ENCODE results near the gene ARSG. TPM values are rescaled to one million over a fixed set of nuclear protein-coding genes. Genes with fewer than 3 reads are reported as not detected.

The ARSG gene
- total and polyA plus RNA-seq, 2 of the 13 experiments (the other 11 are each of a cell fraction or from before 2014, with no cell fraction given) = 3.7 to 15.2 TPM

- TF ChIP-seq ZNF318 (CRISPR knock-in tag; IDR thresholded peaks at IDR 0.05) (no peak), NFAT5 (CRISPR knock-in tag; IDR thresholded peaks at IDR 0.05) (no peak), PPARG (CRISPR knock-in tag; conservative IDR thresholded peaks at IDR 0.05) (0 out of 2 replicates have a peak, but pooled peaks have one; percentile 13), ZNF569 (CRISPR knock-in tag; IDR thresholded peaks at IDR 0.05; ENCODE audit: borderline replicate concordance) (no peak), SMAD1 (CRISPR knock-in tag; IDR thresholded peaks at IDR 0.05; ENCODE audit: borderline replicate concordance, low read depth) (no peak), ARNTL (CRISPR knock-in tag; IDR thresholded peaks at IDR 0.05) (peak; percentile 87), NAIF1 (CRISPR knock-in tag; IDR thresholded peaks at IDR 0.05; ENCODE audit: borderline replicate concordance) (no peak), PTBP1 (IDR thresholded peaks at IDR 0.05; ENCODE audit: low read depth, low read length, poor library complexity, severe bottlenecking) (no peak)
Observed at GRCh38 chr17:68379692-68380677, 88.7 kb downstream of the ARSG start (continued).
